ENCODE results near the gene CRHR1.

The CRHR1 gene

GRCh38 chr17:45820052-45820780, 36.1 kb downstream of the CRHR1 start:
- no peak for DNase-seq (ENCODE audit: low read depth)
- no peak for TF ChIP-seq CTCF (conservative IDR thresholded peaks at IDR 0.05; ENCODE audit: low read length)

DNA sequence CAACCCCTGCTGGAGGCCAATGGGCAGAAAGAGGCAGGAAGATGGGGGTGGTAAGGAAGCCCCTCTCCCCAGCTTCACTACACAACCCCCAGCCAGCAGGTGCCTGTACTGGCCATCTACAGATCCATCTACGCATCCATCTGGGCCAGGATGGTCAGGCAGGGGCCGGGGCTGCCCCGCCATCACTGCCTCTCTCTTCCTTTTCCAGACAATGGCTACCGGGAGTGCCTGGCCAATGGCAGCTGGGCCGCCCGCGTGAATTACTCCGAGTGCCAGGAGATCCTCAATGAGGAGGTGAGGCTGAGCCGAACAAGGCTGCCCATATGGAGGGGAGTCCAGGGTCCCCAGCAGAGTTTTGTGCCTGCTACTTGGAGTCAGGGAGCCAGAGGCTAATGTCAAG, 37.0 kb downstream of the CRHR1 start:
- H3K4me3 ChIP-seq (ENCODE audit: low read length): no peak overlapping the region
- no peak for TF ChIP-seq CTCF (conservative IDR thresholded peaks at IDR 0.05; ENCODE audit: low read length)
- no peak for DNase-seq (ENCODE audit: low read depth)

More at GRCh38 chr17:45820052-45820780, 36.1 kb downstream of the CRHR1 start:
- no peak overlapping the region for H3K4me3 ChIP-seq (ENCODE audit: low read length)

- H3K4me3 ChIP-seq (ENCODE audit: low read length): no peak overlapping the region
- TF ChIP-seq CTCF (conservative IDR thresholded peaks at IDR 0.05; ENCODE audit: low read length): no peak
- no peak for DNase-seq (ENCODE audit: low read depth)
Measured at GRCh38 chr17:45823598-45823997, 39.5 kb downstream of the CRHR1 start.

DNA sequence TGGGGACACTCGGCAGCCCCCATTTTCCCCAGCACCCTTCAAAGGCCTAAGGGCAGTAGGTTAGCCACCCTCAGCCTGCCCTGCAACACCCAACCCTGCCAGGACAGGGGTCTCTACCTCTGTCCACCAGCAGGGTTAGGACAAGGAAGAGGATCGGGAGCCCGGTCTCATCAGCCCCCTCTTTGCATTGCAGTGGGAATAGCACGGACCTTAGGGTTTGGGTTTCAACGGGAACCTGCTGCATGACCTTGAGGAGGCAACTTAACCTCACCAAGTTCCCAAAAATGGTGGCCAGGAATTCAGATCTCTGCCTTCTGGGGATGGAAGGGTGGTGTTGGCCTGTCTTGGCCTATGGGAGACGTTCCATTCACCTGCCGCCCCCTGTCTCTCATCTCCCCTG, 40.4 kb downstream of the CRHR1 start:
- H3K4me3 ChIP-seq (ENCODE audit: low read length): no peak overlapping the region
- no peak for TF ChIP-seq CTCF (conservative IDR thresholded peaks at IDR 0.05; ENCODE audit: low read length)
- DNase-seq (ENCODE audit: low read depth): no peak

DNA sequence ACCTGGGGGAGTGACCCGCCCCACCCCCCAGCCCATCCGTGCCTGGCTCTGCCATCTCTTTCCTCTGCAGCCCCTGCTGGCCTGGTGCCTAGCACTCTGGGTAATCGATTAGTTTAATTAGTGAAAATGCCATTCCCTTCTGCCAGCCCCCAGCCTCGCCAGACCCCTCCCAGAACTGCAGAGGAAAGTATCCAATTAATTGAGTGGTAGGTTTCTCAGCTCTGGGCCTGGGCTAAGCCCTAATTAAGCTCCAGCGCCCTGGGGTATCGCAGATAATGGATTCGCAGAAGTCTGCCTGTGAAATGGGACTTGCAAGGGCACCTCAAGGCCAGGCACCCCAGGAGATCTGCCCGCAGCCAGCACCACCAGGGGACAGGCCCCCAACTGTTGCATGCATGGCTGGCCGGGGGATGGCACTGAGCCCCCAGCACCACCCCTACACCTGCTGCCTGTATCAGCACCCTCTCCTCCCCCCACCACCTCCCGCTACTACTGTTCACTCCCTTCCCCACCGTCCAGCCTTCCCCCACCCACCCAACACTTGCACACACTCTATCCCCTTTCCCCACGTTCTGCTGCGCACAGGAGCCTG, 40.9 kb downstream of the CRHR1 start:
- no peak overlapping the region for H3K4me3 ChIP-seq (ENCODE audit: low read length)
- TF ChIP-seq CTCF (conservative IDR thresholded peaks at IDR 0.05; ENCODE audit: low read length): no peak
- no peak for DNase-seq (ENCODE audit: low read depth)

- TF ChIP-seq CTCF (conservative IDR thresholded peaks at IDR 0.05; ENCODE audit: low read length): no peak
- no peak overlapping the region for H3K4me3 ChIP-seq (ENCODE audit: low read length)
- DNase-seq (ENCODE audit: low read depth): no peak
Measured at GRCh38 chr17:45825792-45826191, 41.7 kb downstream of the CRHR1 start.

Measured in AG10803 (cell line).